IMR-90 (cell line): Measurements from ENCODE around the gene CCNI2. TPM values are rescaled to one million over a fixed set of nuclear protein-coding genes. Genes with fewer than 3 reads are reported as not detected.

Experiments used
- ATAC-seq: fragments of 200-7000 bp; cut with Tn5 transposase; 2 replicates; pipeline ENCODE4 v1.9.1; 2020; ENCODE audit warnings: low read depth, mild to moderate bottlenecking, moderate library complexity
- BruUV-seq: library from RNA; stranded (reverse); fragments of 400-500 nt; replicated peaks from 2 replicates; lab custom pipeline; 2021; lab: Mats Ljungman, UMichigan
- CTCF ChIA-PET: fragments of 300-600 bp; formaldehyde crosslinking; extraction: SDS; loops from one replicate; lab custom pipeline; 2021; ENCODE audit warnings: antibody characterized with exemption; lab: Yijun Ruan, JAX
- POLR2A ChIA-PET: fragments of 300-600 bp; sonication (Branson Sonifier 250); formaldehyde crosslinking; loops from one replicate; lab custom pipeline; 2022; ENCODE audit warnings: antibody characterized with exemption; ENCODE audit not compliant: unreplicated experiment; lab: Charles Lee
- DNase-seq: peaks from one replicate; pipeline ENCODE4 v3.0.0; 2013
- H2AFZ ChIP-seq: replicated peaks from 2 replicates; pipeline ENCODE3; 2013; ENCODE audit warnings: low read length, mild to moderate bottlenecking; ENCODE audit not compliant: poor library complexity
- H2AK5ac ChIP-seq: 2 replicates; pipeline ENCODE4 v1.6.1; 2013; ENCODE audit warnings: low read depth, low read length, inconsistent platforms
- H2AK9ac ChIP-seq: replicated peaks from 2 replicates; pipeline ENCODE3; 2013; ENCODE audit warnings: mild to moderate bottlenecking, low read depth, low read length, moderate library complexity; ENCODE audit not compliant: poor library complexity
- H2BK120ac ChIP-seq: 2 replicates; pipeline ENCODE4 v1.6.1; 2013; ENCODE audit warnings: low read depth, low read length, inconsistent platforms
- H2BK15ac ChIP-seq: 3 replicates; pipeline ENCODE4 v1.6.1; 2013; ENCODE audit warnings: low read depth, low read length, inconsistent platforms
- H2BK20ac ChIP-seq: 2 replicates; pipeline ENCODE4 v1.6.1; 2013; ENCODE audit warnings: low read depth, mild to moderate bottlenecking, inconsistent platforms, low read length, moderate library complexity
- H2BK5ac ChIP-seq: 2 replicates; pipeline ENCODE4 v1.6.1; 2013; ENCODE audit warnings: mild to moderate bottlenecking, low read depth, low read length, inconsistent platforms; ENCODE audit not compliant: poor library complexity, severe bottlenecking
- H3K14ac ChIP-seq: replicated peaks from 2 replicates; pipeline ENCODE4 v1.6.1; 2013; ENCODE audit warnings: low read depth, low read length, inconsistent platforms
- H3K18ac ChIP-seq: 2 replicates; pipeline ENCODE4 v1.6.1; 2013; ENCODE audit warnings: low read depth, low read length, control low read depth
- H3K23ac ChIP-seq: 2 replicates; pipeline ENCODE4 v1.6.1; 2013; ENCODE audit warnings: low read depth, low read length, inconsistent platforms
- H3K27ac ChIP-seq: 2 replicates; pipeline ENCODE4 v1.5.1; 2013; ENCODE audit warnings: mild to moderate bottlenecking, control low read depth, low read length; ENCODE audit not compliant: insufficient read depth
- H3K27me3 ChIP-seq: 2 replicates; pipeline ENCODE4 v1.6.1; 2013; ENCODE audit warnings: low read length; ENCODE audit not compliant: control insufficient read depth, insufficient read depth
- H3K36me3 ChIP-seq: 2 replicates; pipeline ENCODE4 v1.6.1; 2013; ENCODE audit warnings: low read length, mixed read lengths; ENCODE audit not compliant: control insufficient read depth, insufficient read depth
- H3K4ac ChIP-seq: 2 replicates; pipeline ENCODE4 v1.6.1; 2013; ENCODE audit warnings: low read depth, low read length, inconsistent platforms
- H3K4me1 ChIP-seq: 2 replicates; pipeline ENCODE4 v1.6.1; 2013; ENCODE audit warnings: low read length, mixed read lengths; ENCODE audit not compliant: control insufficient read depth, insufficient read depth
- H3K4me2 ChIP-seq: 2 replicates; pipeline ENCODE4 v1.6.1; 2013; ENCODE audit warnings: low read depth, mild to moderate bottlenecking, control low read depth, low read length, moderate library complexity
- H3K4me3 ChIP-seq: 2 replicates; pipeline ENCODE4 v1.5.1; 2013; ENCODE audit warnings: low read depth, mild to moderate bottlenecking, control low read depth, low read length, moderate library complexity; ENCODE audit not compliant: insufficient read depth
- H3K56ac ChIP-seq: 2 replicates; pipeline ENCODE4 v1.6.1; 2013; ENCODE audit warnings: low read length, inconsistent platforms; ENCODE audit not compliant: insufficient read depth; ENCODE audit errors: extremely low read depth
- H3K79me1 ChIP-seq, 2 experiments: 2 replicates each; pipeline ENCODE4 v1.6.1; 2013; ENCODE audit warnings: low read length in 2 of 2, inconsistent platforms in 1 of 2, low read depth in 1 of 2
- H3K9ac ChIP-seq: 2 replicates; pipeline ENCODE4 v1.6.1; 2013; ENCODE audit warnings: low read depth, low read length, control low read depth
- H3K9me1 ChIP-seq: 2 replicates; pipeline ENCODE4 v1.6.1; 2013; ENCODE audit warnings: low read length, inconsistent platforms; ENCODE audit not compliant: insufficient read depth
- H3K9me3 ChIP-seq: 2 replicates; pipeline ENCODE4 v1.6.1; 2013; ENCODE audit warnings: low read length; ENCODE audit not compliant: control insufficient read depth, insufficient read depth
- H4K20me1 ChIP-seq: 2 replicates; pipeline ENCODE4 v1.6.1; 2013; ENCODE audit warnings: low read length, inconsistent platforms; ENCODE audit not compliant: insufficient read depth
- H4K5ac ChIP-seq: 2 replicates; pipeline ENCODE4 v1.6.1; 2013; ENCODE audit warnings: mild to moderate bottlenecking, low read depth, low read length, control low read depth
- H4K8ac ChIP-seq, 2 experiments: 2 replicates each; pipeline ENCODE4 v1.6.1; 2013; ENCODE audit warnings: low read depth in 2 of 2, low read length in 2 of 2, control low read depth in 1 of 2, inconsistent platforms in 1 of 2
- H4K91ac ChIP-seq: 2 replicates; pipeline ENCODE4 v1.6.1; 2013; ENCODE audit warnings: low read depth, low read length, inconsistent platforms; ENCODE audit not compliant: insufficient read depth
- BHLHE40 ChIP-seq: fragments of 150-350 bp; IDR thresholded peaks from 2 replicates; pipeline ENCODE4 v1.6.1; 2016; ENCODE audit warnings: mild to moderate bottlenecking, low read depth, low read length
- CEBPB ChIP-seq: IDR thresholded peaks from 2 replicates; pipeline ENCODE4 v1.6.1; 2012; ENCODE audit warnings: low read depth, low read length, improper control_type of control experiment
- CHD1 ChIP-seq: IDR thresholded peaks from 2 replicates; pipeline ENCODE4 v1.6.1; 2012; ENCODE audit warnings: low read depth, low read length, improper control_type of control experiment
- CTCF ChIP-seq: conservative IDR thresholded peaks from 2 replicates; pipeline ENCODE4 v1.5.1; 2012; ENCODE audit warnings: mild to moderate bottlenecking, low read depth, low read length, improper control_type of control experiment
- ELK1 ChIP-seq: fragments of 150-350 bp; IDR thresholded peaks from 2 replicates; pipeline ENCODE4 v1.6.1; 2016; ENCODE audit warnings: low read depth, mild to moderate bottlenecking, low read length, moderate library complexity, borderline replicate concordance
- FOS ChIP-seq: fragments of 150-350 bp; IDR thresholded peaks from 2 replicates; pipeline ENCODE4 v1.6.1; 2016; ENCODE audit warnings: low read depth, low read length
- MAFK ChIP-seq: IDR thresholded peaks from 2 replicates; pipeline ENCODE4 v1.6.1; 2012; ENCODE audit warnings: low read depth, low read length, improper control_type of control experiment
- MAZ ChIP-seq: IDR thresholded peaks from 2 replicates; pipeline ENCODE4 v1.6.1; 2012; ENCODE audit warnings: low read depth, mild to moderate bottlenecking, low read length, improper control_type of control experiment, moderate library complexity, borderline replicate concordance
- MXI1 ChIP-seq: IDR thresholded peaks from 2 replicates; pipeline ENCODE4 v1.6.1; 2012; ENCODE audit warnings: low read depth, mild to moderate bottlenecking, low read length, moderate library complexity, borderline replicate concordance
- NFE2L2 ChIP-seq: fragments of 150-350 bp; IDR thresholded peaks from 2 replicates; pipeline ENCODE4 v1.6.1; 2016; ENCODE audit warnings: low read depth, mild to moderate bottlenecking, low read length
- POLR2A ChIP-seq: IDR thresholded peaks from 2 replicates; pipeline ENCODE4 v1.6.1; 2012; ENCODE audit warnings: mild to moderate bottlenecking, low read depth, low read length
- RAD21 ChIP-seq: IDR thresholded peaks from 2 replicates; pipeline ENCODE4 v1.6.1; 2012; ENCODE audit warnings: low read length, improper control_type of control experiment
- RCOR1 ChIP-seq: IDR thresholded peaks from 2 replicates; pipeline ENCODE4 v1.6.1; 2012; ENCODE audit warnings: mild to moderate bottlenecking, low read length, improper control_type of control experiment; ENCODE audit not compliant: insufficient replicate concordance
- RFX5 ChIP-seq: IDR thresholded peaks from 2 replicates; pipeline ENCODE4 v1.8.0; 2012; ENCODE audit warnings: low read depth, mild to moderate bottlenecking, low read length, moderate library complexity
- SMC3 ChIP-seq: fragments of 150-350 bp; IDR thresholded peaks from 2 replicates; pipeline ENCODE4 v1.6.1; 2016; ENCODE audit warnings: low read depth, mild to moderate bottlenecking, antibody characterized with exemption, low read length, moderate library complexity
- WGBS, 2 experiments: methylation state at CpG; one replicate each; pipeline versions ENCODE4 v1.1.5 to v1.1.7; 2013; ENCODE audit warnings: missing lambda C conversion rate in 2 of 2; ENCODE audit not compliant: insufficient read length in 1 of 2; ENCODE audit errors: extremely low coverage in 2 of 2; 5-methylcytosine and 5-hydroxymethylcytosine counted together
- dilution Hi-C: fragments of 300-500 bp; cut with HindIII; formaldehyde crosslinking; loops from one replicate; pipeline ENCODE4 v1.14.3; 2018; ENCODE audit warnings: low sequenced_read_pairs; ENCODE audit not compliant: unreplicated experiment
- in situ Hi-C: fragments of 300-500 bp; cut with MboI; formaldehyde crosslinking; loops from 3 replicates; pipeline ENCODE4 v1.14.3; 2019; ENCODE audit warnings: low sequenced_read_pairs, inconsistent platforms, mixed read lengths
- intact Hi-C: fragments of 100-400 bp; cut with micrococcal nuclease; formaldehyde crosslinking; loops from 2 replicates; pipeline ENCODE4 v1.10.0; 2022
- polyA plus RNA-seq, 3 experiments: library from polyadenylated mRNA; depleted of rRNA; stranded (reverse); fragments of >200 nt; gene quantifications; 2 replicates each; pipeline ENCODE4 v1.2.3, GENCODE V29; 2012; ENCODE audit warnings: low replicate concordance in 1 of 3
- total RNA-seq: library from RNA; depleted of rRNA; stranded (reverse); fragments of >200 nt; gene quantifications from 2 replicates; pipeline ENCODE4 v1.2.3, GENCODE V29; 2012
- TF ChIP-seq, protein P1 (sequence below): fragments of 150-350 bp; IDR thresholded peaks from 2 replicates; pipeline ENCODE4 v1.6.1; 2017; ENCODE audit warnings: mild to moderate bottlenecking, antibody characterized with exemption, low read length, low read depth

Gene CCNI2
- total and polyA plus RNA-seq, 2 of the 4 experiments (the other 2 are of a cell fraction) = not detected

DNA sequence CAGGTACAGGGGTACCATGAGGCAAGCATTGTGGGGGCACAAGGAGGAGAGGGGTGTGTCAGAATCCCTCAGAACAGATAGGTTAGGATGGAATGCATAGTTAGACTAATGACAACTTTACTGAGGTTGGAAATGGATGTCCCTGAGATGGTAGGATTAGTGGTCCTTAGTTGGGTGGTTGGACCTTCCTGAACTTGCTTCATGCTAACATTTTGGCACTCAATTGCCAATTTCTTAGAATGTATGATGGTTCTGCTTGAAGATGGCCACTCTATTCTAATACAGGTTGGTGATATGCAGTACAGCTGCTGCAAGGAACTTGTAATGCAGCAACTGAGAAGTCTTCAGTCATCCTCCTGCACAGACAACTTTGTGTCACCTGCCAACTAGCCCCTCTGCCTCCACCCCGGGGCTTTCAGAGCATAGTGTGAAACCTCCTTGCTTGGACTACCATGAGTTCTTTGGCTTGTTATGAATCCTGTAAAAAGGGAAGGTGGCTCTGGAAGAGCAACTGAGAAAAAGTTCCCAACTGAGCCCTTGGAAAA, 5.4 kb downstream of the CCNI2 start:
- Histone ChIP-seq H2AFZ (no peak overlapping the region), H3K23ac (no peak overlapping the region), H3K79me1 (no peaks in the 10 kb centered on the region), H3K4me3 (no peak overlapping the region), H3K4me1 (peaks cover 2% of the 10 kb centered on the region; the same call in 1 of the 2 replicates), H4K5ac (no peak overlapping the region), H4K20me1 (no peaks in the 10 kb centered on the region), H3K9me1 (no peaks in the 10 kb centered on the region), H4K91ac (no peak overlapping the region), H2BK5ac (no peak overlapping the region), H3K56ac (no peak overlapping the region), H3K4me2 (no peak overlapping the region), H3K27ac (no peak overlapping the region), H3K9me3 (no peaks in the 10 kb centered on the region), H2BK15ac (no peak overlapping the region), H2AK5ac (no peak overlapping the region), H3K18ac (no peak overlapping the region), H3K9ac (no peak overlapping the region), H2BK20ac (no peak overlapping the region), H3K36me3 (no peaks in the 10 kb centered on the region; the same call in 1 of the 2 replicates), H3K14ac (no peak overlapping the region), H3K27me3 (peaks cover 15% of the 10 kb centered on the region), H2BK120ac (no peak overlapping the region), H4K8ac (no peak overlapping the region), H2AK9ac (no peak overlapping the region), H3K4ac (no peak overlapping the region)
- POLR2A ChIA-PET = no interaction called here
- no peak for TF ChIP-seq MXI1
- TF ChIP-seq BHLHE40 = no peak
- TF ChIP-seq RAD21 = no peak
- no peak for TF ChIP-seq FOS
- TF ChIP-seq SMC3 = no peak
- TF ChIP-seq, protein P1, sequence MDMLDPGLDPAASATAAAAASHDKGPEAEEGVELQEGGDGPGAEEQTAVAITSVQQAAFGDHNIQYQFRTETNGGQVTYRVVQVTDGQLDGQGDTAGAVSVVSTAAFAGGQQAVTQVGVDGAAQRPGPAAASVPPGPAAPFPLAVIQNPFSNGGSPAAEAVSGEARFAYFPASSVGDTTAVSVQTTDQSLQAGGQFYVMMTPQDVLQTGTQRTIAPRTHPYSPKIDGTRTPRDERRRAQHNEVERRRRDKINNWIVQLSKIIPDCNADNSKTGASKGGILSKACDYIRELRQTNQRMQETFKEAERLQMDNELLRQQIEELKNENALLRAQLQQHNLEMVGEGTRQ = no peak
- TF ChIP-seq CEBPB = no peak
- TF ChIP-seq RFX5 = no peak
- TF ChIP-seq CHD1 = no peak
- no peak for TF ChIP-seq RCOR1
- no peak for TF ChIP-seq ELK1
- no peak for TF ChIP-seq CTCF
- no peak for TF ChIP-seq NFE2L2
- TF ChIP-seq POLR2A = no peak
- no peak for TF ChIP-seq MAFK
- TF ChIP-seq MAZ = no peak
- ATAC-seq (no peak), DNase-seq (no peak)
- dilution Hi-C loops (no loop called here), intact Hi-C loops (no loop called here), in situ Hi-C loops (no loop called here)
- CTCF ChIA-PET = interaction anchor here (0.9 kb wide), 1 partner anchor 120 kb away, joined by 3 read pairs; no protein-coding TSS in a partner anchor
- no CpG with 5 or more reads among the region's 1 CpG for WGBS, 2 experiments
- BruUV-seq = no TSS peak
